Effector memory CD4-positive, alpha-beta T cell (primary cell): ENCODE data around the gene PNMA8B.

ENCODE experiments used
- DNase-seq, 3 donors: peaks; one replicate each; pipeline ENCODE4 v3.0.0-alpha.2; 2020
- H3K27ac ChIP-seq: 2 replicates; pipeline ENCODE4 v1.7.0; 2013; ENCODE audit warnings: mild to moderate bottlenecking, low read length, moderate library complexity; ENCODE audit not compliant: insufficient read depth, poor library complexity, severe bottlenecking
- H3K27me3 ChIP-seq: replicated peaks from 2 replicates; pipeline ENCODE4 v1.7.0; 2013; ENCODE audit warnings: mild to moderate bottlenecking, low read length; ENCODE audit not compliant: insufficient read depth, control insufficient read depth, poor library complexity, severe bottlenecking
- H3K36me3 ChIP-seq: 2 replicates; pipeline ENCODE4 v1.7.0; 2013; ENCODE audit warnings: mild to moderate bottlenecking, low read length, moderate library complexity; ENCODE audit not compliant: control insufficient read depth, insufficient read depth
- H3K4me1 ChIP-seq: 2 replicates; pipeline ENCODE4 v1.7.0; 2013; ENCODE audit warnings: low read length, mild to moderate bottlenecking; ENCODE audit not compliant: control insufficient read depth, insufficient read depth, poor library complexity, severe bottlenecking
- H3K4me3 ChIP-seq: 2 replicates; pipeline ENCODE4 v1.7.0; 2013; ENCODE audit warnings: low read length, low read depth, mild to moderate bottlenecking; ENCODE audit not compliant: insufficient read depth, poor library complexity, severe bottlenecking
- H3K9me3 ChIP-seq: 2 replicates; pipeline ENCODE4 v1.7.0; 2013; ENCODE audit warnings: mild to moderate bottlenecking, low read length, moderate library complexity; ENCODE audit not compliant: control insufficient read depth

The PNMA8B gene

DNA sequence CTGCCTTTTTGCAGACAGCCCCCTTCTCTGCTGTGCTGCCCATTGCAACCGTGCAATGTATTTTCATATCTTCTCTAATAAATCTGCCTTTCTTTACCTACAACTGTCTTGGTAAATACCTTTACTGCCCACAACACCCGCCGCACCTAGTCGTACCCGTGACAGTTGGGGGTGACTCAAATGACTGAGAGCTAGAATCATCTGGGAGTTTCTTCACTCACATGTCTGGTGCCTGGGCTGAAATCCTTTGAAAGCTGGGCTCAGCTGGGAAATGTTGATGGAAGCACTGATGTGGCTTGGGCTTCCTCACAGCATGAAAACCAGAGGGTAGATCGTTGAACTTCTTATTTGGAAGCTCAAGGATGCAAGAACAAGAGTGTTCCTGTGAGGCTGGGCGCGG is 21.5 kb downstream of the PNMA8B start:
- no peaks in the 10 kb centered on the region for H3K9me3 ChIP-seq
- H3K27me3 ChIP-seq, result peaks cover 6% of the 10 kb centered on the region
- no peak for DNase-seq
- H3K4me3 ChIP-seq, result no peak overlapping the region
- H3K27ac ChIP-seq, result no peak overlapping the region
- H3K4me1 ChIP-seq, result peaks cover 4% of the 10 kb centered on the region
- H3K36me3 ChIP-seq, result no peaks in the 10 kb centered on the region

GRCh38 chr19:46472592-46472991 is 23.1 kb downstream of the PNMA8B start:
- Histone ChIP-seq H3K4me3 (no peak overlapping the region), H3K36me3 (no peaks in the 10 kb centered on the region), H3K27me3 (peaks cover 6% of the 10 kb centered on the region), H3K9me3 (no peaks in the 10 kb centered on the region), H3K4me1 (peaks cover 4% of the 10 kb centered on the region), H3K27ac (no peak overlapping the region)
- DNase-seq, result no peak

- Histone ChIP-seq H3K27ac (no peak overlapping the region), H3K36me3 (no peaks in the 10 kb centered on the region), H3K4me1 (peaks cover 4% of the 10 kb centered on the region), H3K9me3 (no peaks in the 10 kb centered on the region), H3K4me3 (no peak overlapping the region), H3K27me3 (peaks cover 6% of the 10 kb centered on the region)
- DNase-seq, result no peak
These were observed 23.7 kb downstream of the PNMA8B start for GRCh38 chr19:46471811-46472543.

- H3K4me1 ChIP-seq, result peaks cover 4% of the 10 kb centered on the region
- no peaks in the 10 kb centered on the region for H3K36me3 ChIP-seq
- H3K27me3 ChIP-seq, result peaks cover 6% of the 10 kb centered on the region
- no peak within 1 kb of the TSS for H3K27ac ChIP-seq
- DNase-seq, result no peak
- H3K4me3 ChIP-seq, result no peak within 1 kb of the TSS
- no peaks in the 10 kb centered on the region for H3K9me3 ChIP-seq
These were observed 24.4 kb downstream of the PNMA8B start, which contains the start of gene PNMA8A for GRCh38 chr19:46471116-46471733. TSS of gene PNMA8A (minus strand) at chr19:46471563. CDS start at chr19:46471035, 528 bp downstream.

DNA sequence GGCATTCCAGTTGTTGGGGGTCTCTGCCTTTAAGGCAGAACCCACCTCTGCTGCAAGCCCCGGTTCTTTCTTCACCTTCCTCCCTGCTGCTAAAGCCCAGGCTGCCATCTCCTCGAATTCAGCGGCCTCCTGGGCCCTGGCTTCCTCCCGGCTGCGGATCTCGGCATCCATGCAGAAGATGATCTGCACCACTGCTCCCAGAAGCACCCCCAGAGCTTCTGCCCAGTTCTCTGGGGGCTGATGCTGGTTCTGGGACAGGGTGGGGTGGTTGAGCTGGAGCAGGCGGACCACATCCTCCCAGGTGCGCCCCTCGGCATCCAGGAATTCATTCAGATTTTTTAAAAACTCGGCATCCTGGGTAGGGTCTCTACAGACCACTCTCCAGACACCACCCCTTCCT is 25.3 kb downstream of the PNMA8B start:
- Histone ChIP-seq H3K27me3 (peaks cover 6% of the 10 kb centered on the region), H3K9me3 (no peaks in the 10 kb centered on the region), H3K36me3 (no peaks in the 10 kb centered on the region), H3K27ac (no peak overlapping the region), H3K4me3 (no peak overlapping the region), H3K4me1 (peaks cover 4% of the 10 kb centered on the region)
- no peak for DNase-seq

- Histone ChIP-seq H3K36me3 (no peaks in the 10 kb centered on the region), H3K4me3 (no peak overlapping the region), H3K27me3 (peaks cover 6% of the 10 kb centered on the region), H3K4me1 (peaks cover 4% of the 10 kb centered on the region), H3K27ac (no peak overlapping the region), H3K9me3 (no peaks in the 10 kb centered on the region)
- DNase-seq, result no peak
These were observed 26.0 kb downstream of the PNMA8B start for GRCh38 chr19:46469541-46470185.

GRCh38 chr19:46466536-46467196 is 29.0 kb downstream of the PNMA8B start:
- H3K9me3 ChIP-seq, result no peaks in the 10 kb centered on the region
- H3K4me3 ChIP-seq, result no peak overlapping the region
- DNase-seq, result no peak
- H3K27ac ChIP-seq, result no peak overlapping the region
- H3K36me3 ChIP-seq, result no peaks in the 10 kb centered on the region
- H3K4me1 ChIP-seq, result peaks cover 4% of the 10 kb centered on the region
- H3K27me3 ChIP-seq, result no peaks in the 10 kb centered on the region

DNA sequence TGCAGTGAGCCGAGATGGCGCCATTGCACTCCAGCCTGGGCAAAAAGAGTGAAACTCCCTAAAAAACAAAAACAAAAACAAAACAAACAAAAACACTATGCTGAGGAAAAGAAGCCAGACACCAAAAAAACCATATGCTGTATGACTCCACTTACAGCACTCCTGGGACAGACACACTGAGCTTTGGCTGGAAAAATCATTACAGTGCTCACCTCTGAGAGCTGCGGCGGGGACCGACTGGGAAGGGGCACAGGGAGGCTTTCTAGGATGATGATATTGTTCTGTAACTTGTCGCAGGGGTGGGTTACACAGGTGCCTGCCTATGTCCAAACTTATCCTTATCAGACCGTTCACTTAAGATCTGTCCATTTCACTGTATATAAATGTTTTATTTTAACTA is 32.2 kb downstream of the PNMA8B start:
- no peaks in the 10 kb centered on the region for H3K36me3 ChIP-seq
- no peaks in the 10 kb centered on the region for H3K27me3 ChIP-seq
- H3K27ac ChIP-seq, result no peak overlapping the region
- H3K9me3 ChIP-seq, result no peaks in the 10 kb centered on the region
- DNase-seq, result no peak
- no peaks in the 10 kb centered on the region for H3K4me1 ChIP-seq
- no peak overlapping the region for H3K4me3 ChIP-seq

DNA sequence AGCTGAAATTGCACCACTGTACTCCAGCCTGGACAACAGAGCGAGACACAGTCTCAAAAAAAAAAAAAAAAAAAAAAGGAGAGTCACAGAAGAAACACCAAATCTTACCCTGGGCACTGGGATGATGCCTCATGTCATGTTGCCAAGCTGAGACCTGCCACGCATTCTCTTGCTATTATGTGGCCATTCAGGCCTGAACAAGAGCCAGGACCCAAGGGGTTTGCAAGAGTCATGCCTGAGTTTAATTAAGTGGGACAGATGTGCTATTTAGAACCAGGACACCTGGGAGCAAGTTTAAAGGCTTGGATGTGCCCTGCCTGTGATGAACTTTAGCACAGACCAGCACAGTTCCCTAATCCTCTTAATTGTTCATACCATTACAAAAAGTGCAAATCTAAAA is 34.1 kb downstream of the PNMA8B start:
- no peak overlapping the region for H3K27ac ChIP-seq
- H3K4me3 ChIP-seq, result no peak overlapping the region
- H3K9me3 ChIP-seq, result no peaks in the 10 kb centered on the region
- H3K4me1 ChIP-seq, result no peaks in the 10 kb centered on the region
- H3K27me3 ChIP-seq, result no peaks in the 10 kb centered on the region
- H3K36me3 ChIP-seq, result no peaks in the 10 kb centered on the region
- DNase-seq, result no peak

- H3K27ac ChIP-seq, result no peak overlapping the region
- H3K4me3 ChIP-seq, result no peak overlapping the region
- no peaks in the 10 kb centered on the region for H3K9me3 ChIP-seq
- no peak for DNase-seq
- H3K36me3 ChIP-seq, result no peaks in the 10 kb centered on the region
- H3K27me3 ChIP-seq, result no peaks in the 10 kb centered on the region
- no peaks in the 10 kb centered on the region for H3K4me1 ChIP-seq
These were observed 34.7 kb downstream of the PNMA8B start for GRCh38 chr19:46460981-46461380.
